ENCODE data around the gene PROSER3.
"Not testable (repeated sequence)": the region's sequence is repeated elsewhere in the genome, so short reads cannot be mapped to it uniquely, and the experiment has no call there.

PROSER3 gene

DNA sequence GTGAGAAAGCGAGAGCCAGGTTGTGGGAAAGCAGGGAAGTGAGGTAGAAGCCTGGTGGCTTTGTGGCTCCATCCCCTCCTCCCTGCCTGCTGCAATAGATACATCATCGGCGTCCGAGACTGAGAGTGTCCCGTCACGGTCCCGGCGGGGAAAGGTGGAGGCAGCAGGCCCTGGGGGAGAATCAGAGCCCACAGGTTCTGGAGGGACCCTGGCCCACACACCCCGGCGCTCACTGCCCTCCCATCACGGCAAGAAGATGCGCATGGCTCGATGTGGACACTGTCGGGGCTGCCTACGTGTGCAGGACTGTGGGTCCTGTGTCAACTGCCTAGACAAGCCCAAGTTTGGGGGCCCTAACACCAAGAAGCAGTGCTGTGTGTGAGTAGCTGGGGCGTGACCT, 35.1 kb upstream of the PROSER3 start:
- DNase-seq (ENCODE audit: low read depth) = no peak

DNA sequence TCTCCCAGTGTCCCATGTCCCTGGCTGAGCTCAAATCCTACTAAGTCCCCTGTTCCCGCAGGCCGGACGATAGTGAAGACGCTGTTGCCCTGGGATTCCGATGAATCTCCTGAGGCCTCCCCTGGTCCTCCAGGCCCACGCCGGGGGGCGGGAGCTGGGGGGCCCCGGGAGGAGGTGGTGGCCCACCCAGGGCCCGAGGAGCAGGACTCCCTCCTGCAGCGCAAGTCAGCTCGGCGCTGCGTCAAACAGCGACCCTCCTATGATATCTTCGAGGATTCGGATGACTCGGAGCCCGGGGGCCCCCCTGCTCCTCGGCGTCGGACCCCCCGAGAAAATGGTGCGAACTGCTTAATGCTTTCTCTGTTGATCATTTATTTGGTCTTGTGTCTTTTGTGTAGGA, 34.3 kb upstream of the PROSER3 start:
- DNase-seq (ENCODE audit: low read depth) = no peak

DNA sequence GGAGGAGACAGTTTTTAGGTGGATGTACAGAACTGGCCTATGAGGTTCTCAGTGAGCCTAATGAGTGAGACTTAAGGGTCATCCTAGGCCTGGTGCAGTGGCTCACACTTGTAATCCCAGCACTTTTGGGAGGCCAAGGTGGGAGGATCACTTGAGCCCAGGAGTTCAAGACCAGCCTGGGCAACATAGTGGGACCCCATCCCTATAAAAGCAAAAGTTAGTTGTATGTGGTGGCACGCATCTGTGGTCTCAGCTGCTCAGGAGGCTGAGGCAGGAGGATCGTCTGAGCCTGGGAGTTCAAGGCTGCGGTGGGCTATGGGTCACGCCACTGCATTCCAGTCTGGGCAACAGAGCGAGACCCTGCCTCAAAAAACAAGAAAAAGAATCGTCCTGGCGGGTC, 33.8 kb upstream of the PROSER3 start:
- DNase-seq (ENCODE audit: low read depth) = not testable (repeated sequence)

DNA sequence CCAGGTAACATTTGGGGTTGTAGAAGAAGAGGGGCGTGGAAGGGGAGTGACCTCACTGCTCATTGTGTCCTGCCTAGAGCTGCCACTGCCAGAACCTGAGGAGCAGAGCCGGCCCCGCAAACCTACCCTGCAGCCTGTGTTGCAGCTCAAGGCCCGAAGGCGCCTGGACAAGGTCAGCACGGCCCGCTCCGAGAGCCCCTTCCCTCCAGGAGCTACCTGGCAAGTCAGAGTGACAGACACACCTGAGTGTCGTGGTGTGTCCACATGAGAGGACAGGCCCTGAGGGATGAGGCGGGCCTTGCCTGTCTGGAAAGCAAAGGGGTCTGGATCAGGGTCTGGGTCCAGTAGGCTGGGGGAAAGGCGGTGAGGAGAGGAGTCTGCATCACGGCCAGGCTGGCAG, 33.4 kb upstream of the PROSER3 start:
- no peak for DNase-seq (ENCODE audit: low read depth)

DNA sequence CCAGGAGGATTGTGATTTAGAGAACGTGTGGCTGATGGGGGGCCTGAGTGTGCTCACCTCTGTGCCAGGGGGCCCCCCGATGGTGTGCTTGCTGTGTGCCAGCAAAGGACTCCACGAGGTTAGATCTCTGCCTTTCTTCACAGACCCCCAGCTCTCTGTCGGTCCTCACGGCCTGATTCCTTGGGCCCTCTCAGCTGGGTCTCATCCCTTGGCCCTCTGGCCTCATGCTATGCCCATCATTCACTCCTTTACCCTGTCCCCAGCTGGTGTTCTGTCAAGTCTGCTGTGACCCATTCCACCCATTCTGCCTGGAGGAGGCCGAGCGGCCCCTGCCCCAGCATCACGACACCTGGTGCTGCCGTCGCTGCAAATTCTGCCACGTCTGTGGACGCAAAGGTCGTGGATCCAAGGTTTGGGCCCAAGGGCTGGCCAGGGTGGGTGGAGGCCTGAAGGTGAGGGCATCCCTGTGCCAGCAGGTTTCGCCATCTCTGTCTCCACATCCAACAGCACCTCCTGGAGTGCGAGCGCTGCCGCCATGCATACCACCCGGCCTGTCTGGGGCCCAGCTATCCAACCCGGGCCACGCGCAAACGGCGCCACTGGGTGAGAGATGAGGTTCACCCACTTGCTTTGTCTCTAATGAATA, 32.6 kb upstream of the PROSER3 start:
- no peak for DNase-seq (ENCODE audit: low read depth)

DNA sequence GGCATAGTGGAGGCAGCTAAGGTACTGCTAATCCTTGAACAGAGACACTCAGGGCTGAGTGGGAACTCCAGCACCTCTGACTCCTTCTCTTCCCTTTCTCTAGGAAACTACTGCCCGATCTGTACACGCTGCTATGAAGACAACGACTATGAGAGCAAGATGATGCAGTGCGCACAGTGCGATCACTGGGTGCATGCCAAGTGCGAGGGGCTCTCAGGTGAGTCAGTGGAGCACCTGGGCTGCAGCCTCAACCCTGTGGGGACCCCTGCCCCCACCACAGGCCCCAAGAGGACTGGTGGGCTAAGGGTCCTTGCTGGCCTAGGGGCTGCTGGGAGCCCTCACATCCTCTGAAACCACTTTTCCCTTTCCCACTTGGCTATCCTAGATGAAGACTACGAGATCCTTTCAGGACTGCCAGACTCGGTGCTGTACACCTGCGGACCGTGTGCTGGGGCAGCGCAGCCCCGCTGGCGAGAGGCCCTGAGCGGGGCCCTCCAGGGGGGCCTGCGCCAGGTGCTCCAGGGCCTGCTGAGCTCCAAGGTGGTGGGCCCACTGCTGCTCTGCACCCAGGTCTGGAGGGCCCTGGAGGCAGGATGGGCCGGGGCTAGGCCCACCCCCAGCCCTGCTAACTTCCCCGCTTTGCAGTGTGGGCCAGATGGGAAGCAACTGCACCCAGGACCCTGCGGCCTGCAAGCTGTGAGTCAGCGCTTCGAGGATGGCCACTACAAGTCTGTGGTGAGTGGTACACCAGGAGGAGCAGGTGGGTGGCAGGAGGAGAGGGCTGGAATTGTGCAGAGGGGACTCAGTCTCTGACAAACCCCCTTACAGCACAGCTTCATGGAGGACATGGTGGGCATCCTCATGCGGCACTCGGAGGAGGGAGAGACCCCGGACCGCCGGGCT, 30.7 kb upstream of the PROSER3 start:
- no peak for DNase-seq (ENCODE audit: low read depth)

DNA sequence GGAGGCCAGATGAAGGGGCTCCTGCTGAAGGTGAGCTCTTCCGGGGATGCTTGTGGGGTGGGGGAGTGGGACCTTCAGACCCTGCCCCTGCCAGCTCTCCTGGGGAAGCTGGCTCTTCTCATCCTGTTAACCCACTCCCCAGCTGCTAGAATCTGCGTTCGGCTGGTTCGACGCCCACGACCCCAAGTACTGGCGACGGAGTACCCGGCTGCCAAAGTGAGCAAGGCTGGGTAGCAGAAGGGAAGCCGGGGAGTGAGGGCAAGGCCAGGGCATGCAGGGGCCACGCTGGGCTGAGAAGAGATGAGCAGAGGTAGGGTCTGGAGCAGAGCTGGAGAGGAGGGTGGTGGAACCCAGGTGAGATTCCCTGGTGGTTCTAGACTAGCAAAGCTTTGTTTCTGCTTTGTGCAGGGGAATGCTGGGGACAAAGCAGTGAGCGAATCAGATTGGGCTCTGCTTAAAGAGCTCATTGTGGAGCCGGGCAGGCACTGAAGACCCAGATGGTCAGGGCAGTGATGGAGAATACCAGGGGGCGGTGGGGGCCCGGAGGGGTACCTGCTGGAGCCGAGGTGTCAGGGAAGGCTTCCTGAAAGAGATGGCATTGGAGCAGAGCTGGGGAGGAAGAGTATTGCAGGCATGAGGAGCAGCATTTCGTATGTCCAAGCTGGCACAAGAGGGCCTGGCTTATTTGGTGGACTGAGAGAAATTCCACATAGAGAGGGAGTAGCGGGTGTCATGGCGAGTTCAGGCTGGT, 29.8 kb upstream of the PROSER3 start:
- DNase-seq (ENCODE audit: low read depth) = no peak

DNA sequence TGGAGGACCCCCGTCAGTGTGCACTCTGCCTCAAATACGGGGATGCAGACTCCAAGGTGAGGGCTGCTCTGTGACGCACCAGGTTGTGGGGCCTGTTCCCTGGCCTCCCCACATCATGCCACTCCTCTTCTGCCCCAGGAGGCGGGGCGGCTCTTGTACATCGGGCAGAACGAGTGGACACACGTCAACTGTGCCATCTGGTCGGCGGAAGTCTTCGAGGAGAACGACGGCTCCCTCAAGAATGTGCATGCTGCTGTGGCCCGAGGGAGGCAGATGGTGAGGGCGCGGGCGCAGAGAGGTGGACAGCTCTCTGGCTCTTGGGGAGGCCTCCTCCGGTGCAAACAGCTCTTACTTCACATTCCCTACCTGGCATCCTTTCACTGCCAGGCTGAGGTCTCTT, 29.0 kb upstream of the PROSER3 start:
- DNase-seq (ENCODE audit: low read depth) = no peak

DNA sequence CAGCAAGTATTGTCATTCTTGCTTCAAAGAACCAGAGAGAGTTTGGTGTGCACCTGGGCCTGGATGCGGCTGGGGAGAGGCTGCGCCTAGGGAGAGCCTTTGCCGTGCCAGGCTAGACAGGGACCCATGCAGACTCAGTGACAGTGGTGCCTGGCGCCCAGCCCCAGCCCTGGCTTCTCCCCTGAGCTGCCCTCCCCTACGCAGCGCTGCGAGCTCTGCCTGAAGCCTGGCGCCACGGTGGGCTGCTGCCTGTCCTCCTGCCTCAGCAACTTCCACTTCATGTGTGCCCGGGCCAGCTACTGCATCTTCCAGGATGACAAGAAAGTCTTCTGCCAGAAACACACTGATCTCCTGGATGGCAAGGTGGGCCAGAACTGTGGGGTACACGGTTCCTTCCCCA, 28.2 kb upstream of the PROSER3 start:
- no peak for DNase-seq (ENCODE audit: low read depth)

DNA sequence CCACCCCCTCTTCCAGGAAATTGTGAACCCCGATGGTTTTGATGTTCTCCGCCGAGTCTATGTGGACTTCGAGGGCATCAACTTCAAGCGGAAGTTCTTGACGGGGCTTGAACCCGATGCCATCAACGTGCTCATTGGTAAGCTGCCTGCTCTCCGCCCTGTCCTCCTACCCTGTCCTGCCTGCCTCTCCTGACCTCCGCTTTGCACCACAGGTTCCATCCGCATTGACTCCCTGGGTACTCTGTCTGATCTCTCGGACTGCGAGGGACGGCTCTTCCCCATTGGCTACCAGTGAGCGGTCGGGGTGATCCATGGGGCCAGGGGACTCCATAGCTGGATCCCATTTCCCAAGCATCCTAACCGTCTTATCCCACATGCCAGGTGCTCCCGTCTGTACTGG, 27.6 kb upstream of the PROSER3 start:
- DNase-seq (ENCODE audit: low read depth) = no peak

DNA sequence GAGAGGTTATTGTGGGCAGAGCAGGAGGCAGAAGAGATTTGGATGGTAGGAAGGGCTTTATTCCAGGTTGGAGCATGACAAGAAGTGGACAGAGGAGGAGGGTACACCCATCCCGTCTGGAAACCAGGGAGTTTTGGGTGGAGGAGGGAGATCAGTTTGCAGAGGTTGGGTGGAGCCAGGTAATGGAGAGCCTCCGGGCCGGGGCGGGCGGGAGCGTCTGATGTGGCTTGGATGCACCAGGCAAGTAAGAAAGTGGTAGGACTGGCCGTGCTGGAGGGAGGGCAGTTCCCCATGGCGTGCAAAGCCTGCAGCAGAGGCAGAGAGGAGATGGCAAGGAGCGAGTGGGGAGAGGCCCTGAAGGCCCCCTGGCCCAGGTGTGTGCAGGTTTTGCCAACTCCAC, 26.6 kb upstream of the PROSER3 start:
- DNase-seq (ENCODE audit: low read depth) = no peak

DNA sequence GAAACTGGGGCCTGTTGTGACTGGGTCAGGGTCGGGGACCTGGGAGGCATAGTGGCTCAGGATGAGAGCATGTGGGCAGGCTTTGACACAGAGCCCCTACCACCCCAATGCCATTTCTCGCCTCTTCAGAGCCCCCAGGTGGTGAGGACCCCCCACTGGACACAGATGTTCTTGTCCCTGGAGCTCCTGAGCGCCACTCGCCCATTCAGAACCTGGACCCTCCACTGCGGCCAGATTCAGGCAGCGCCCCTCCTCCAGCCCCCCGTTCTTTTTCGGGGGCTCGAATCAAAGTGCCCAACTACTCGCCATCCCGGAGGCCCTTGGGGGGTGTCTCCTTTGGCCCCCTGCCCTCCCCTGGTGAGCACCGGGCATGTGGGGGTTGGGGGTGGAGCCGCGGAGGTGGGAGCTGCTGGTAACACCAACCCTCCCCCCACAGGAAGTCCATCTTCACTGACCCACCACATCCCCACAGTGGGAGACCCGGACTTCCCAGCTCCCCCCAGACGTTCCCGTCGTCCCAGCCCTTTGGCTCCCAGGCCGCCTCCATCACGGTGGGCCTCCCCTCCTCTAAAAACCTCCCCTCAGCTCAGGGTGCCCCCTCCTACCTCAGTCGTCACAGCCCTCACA, 26.1 kb upstream of the PROSER3 start:
- DNase-seq (ENCODE audit: low read depth) = no peak

DNA sequence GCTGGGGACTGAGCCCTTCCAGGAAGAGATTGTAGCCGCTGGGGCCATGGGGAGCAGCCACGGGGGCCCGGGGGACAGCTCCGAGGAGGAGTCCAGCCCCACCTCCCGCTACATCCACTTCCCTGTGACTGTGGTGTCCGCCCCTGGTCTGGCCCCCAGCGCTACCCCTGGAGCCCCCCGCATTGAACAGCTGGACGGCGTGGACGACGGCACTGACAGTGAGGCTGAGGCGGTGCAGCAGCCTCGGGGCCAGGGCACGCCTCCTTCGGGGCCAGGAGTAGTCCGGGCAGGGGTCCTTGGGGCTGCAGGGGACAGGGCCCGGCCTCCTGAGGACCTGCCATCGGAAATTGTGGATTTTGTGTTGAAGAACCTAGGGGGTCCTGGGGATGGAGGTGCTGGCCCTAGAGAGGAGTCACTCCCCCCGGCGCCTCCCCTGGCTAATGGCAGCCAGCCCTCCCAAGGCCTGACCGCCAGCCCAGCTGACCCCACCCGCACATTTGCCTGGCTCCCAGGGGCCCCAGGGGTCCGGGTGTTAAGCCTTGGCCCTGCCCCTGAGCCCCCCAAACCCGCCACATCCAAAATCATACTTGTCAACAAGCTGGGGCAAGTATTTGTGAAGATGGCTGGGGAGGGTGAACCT, 25.3 kb upstream of the PROSER3 start:
- no peak for DNase-seq (ENCODE audit: low read depth)

DNA sequence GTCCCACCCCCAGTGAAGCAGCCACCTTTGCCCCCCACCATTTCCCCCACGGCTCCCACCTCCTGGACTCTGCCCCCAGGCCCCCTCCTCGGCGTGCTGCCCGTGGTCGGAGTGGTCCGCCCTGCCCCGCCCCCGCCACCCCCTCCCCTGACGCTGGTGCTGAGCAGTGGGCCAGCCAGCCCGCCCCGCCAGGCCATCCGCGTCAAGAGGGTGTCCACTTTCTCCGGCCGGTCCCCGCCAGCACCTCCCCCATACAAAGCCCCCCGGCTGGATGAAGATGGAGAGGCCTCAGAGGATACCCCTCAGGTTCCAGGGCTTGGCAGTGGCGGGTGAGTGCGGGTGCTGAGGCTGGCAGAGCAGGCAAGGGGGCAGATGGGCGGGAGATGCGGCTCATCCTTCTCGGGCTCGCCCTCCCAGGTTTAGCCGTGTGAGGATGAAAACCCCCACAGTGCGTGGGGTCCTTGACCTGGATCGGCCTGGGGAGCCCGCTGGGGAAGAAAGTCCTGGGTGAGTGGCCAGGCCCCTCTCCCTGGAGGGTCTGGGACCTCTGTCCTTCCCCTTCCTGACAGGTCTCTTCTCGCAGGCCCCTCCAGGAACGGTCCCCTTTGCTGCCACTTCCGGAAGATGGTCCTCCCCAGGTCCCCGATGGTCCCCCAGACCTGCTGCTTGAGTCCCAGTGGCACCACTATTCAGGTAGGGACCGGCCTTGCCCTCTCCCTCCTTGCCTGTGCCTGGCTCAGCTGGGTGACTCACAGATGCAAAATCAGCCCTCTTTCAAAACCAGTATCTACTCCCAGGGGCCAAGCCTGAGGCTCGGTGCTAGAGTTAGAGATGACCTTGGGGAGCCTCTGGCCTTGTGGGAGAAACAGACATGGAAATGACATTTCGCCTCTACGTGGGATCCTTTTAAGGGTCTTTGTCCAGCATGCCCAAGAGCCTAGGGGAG, 24.5 kb upstream of the PROSER3 start:
- no peak for DNase-seq (ENCODE audit: low read depth)

DNA sequence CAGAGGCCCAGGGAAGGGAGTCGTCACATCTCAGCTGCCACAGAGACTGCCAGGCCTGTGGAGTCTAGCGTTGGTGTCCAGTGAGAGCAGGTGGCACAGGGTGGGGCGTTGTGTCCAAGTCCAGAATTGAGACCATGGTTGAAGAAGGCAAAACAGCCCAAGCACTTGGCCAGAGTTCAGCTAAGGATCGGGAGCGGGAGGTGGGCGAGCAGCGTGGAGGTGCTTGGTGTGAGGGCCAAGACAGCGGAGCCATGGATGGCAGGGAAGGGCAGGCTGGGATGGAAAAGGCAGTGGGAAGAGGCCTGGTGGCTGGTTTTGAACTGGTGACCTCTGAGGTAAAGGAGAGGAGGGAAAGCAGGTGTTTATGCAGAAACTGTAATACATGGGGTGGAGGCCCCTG, 23.7 kb upstream of the PROSER3 start:
- DNase-seq (ENCODE audit: low read depth) = no peak

DNA sequence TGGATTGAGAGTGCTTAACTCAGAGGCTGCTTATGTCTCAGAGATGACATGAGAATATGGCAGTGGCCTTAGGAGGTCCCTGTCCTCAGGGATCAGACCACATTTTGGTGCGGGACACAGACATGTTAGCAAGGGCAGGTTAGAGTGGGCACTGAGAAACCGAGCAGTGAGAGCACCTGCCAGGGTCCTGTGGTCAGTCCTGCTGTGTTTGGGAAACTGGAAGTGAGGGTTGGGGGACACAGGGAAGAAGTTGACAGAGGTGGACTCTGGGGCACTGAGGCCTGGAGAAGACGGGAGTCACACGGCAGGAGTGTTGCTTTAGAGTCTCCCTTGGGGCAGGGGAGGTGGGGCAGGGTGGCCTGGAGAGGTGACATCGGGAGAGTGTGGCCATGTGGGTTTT, 23.1 kb upstream of the PROSER3 start:
- no peak for DNase-seq (ENCODE audit: low read depth)

DNA sequence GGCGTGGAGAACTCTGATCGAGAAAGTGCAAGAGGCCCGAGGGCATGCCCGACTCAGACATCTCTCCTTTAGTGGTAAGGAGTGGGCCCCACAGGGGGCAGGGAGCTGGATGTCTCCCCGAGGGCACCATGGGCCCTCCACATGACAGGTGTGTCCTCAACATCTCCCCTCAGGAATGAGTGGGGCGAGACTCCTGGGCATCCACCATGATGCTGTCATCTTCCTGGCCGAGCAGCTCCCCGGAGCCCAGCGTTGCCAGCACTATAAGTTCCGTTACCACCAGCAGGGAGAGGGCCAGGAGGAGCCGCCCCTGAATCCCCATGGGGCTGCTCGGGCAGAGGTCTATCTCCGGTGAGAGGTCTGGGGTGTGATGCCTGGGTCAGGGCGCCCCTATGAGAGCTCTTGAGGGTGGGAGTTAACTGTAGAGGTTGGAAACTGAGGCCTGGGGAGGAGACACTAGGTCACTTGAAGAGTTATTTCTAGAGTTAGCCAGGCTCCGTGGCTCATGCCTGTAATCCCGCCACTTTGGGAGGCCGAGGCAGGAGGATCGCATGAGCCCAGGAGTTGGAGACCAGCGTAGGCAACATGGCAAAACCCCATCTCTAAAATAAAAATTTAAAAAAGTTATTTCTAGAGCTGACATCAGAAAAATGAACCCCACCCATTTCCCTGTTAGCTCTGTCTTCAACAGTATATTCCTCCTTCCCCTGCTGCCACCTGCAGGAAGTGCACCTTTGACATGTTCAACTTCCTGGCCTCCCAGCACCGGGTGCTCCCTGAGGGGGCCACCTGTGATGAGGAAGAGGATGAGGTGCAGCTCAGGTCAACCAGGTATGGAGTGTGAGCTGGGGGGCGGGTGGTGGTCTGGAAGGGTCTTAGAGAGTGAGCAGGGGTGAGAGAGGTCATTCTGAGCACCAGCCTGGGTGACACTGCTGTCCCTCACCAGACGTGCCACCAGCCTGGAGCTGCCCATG, 20.8 kb upstream of the PROSER3 start:
- no peak for DNase-seq (ENCODE audit: low read depth)

DNA sequence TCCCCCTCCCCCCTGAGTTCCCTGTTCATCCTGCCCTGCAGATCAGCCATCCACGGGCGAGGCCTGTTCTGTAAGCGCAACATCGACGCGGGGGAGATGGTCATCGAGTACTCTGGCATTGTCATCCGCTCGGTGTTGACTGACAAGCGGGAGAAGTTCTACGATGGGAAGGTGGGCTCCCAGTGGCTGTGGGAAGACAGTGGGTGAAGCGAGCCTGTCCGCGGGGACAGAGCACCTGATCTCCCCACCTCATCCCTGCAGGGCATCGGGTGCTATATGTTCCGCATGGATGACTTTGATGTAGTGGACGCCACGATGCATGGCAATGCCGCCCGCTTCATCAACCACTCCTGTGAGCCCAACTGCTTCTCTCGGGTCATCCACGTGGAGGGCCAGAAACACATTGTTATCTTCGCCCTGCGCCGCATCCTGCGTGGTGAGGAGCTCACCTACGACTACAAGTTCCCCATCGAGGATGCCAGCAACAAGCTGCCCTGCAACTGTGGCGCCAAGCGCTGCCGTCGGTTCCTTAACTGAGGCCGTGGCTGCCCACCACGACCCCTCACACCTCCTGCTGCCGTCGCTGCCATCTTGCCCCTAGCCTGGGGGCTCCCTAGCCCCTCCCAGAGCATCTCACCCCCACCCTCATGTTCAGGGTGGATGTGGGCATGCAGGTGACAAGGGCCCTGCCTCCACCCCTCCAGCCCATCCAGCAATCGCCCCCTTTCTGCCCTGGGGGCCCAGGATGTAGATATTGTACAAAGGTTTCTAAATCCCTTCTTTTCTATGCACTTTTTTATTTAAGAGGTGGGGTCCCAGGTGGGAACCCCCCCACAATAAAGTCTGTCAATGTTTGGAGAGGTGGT, 19.7 kb upstream of the PROSER3 start:
- DNase-seq (ENCODE audit: low read depth) = no peak

DNA sequence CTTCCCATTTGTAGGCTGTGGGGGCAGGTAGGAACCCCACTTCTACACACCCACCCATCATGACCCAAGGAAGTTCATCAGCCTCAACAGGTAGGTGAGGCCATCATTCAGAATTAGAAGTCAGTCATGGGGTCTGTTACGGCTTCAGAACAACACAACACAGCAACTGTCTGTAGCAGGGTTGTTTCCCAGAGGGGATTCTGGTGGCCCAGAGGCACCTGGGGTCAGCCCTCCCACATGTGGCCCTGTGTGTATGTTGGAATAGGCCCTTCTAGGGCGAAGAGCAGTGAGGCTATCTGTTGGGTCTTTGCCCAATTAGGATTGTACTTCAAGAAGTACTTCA, 19.1 kb upstream of the PROSER3 start:
- DNase-seq (ENCODE audit: low read depth) = no peak
